SK-N-SH (cell line): Measurements from ENCODE around the gene CCL28. TPM values are rescaled to one million over a fixed set of nuclear protein-coding genes. Genes with fewer than 3 reads are reported as not detected.

Experiments
- polyA plus RNA-seq, 3 experiments: library from polyadenylated mRNA; depleted of rRNA; stranded (reverse); fragments of >200 nt; gene quantifications; 2 replicates each; pipeline ENCODE4 v1.2.3, GENCODE V29; 2012
- TF ChIP-seq, protein P1 (sequence below): IDR thresholded peaks from 2 replicates; pipeline ENCODE4 v1.6.1; 2012; ENCODE audit warnings: mild to moderate bottlenecking, low read depth, low read length, moderate library complexity
- TF ChIP-seq, protein P2 (sequence below): IDR thresholded peaks from 2 replicates; pipeline ENCODE4 v1.4.0; 2012; ENCODE audit warnings: low read depth

The CCL28 gene
- polyA plus RNA-seq, 1 of the 3 experiments (the other 2 are of a cell fraction): not detected

GRCh38 chr5:43332401-43332800, 79.8 kb downstream of the CCL28 start (continued):
- TF ChIP-seq, protein P1, sequence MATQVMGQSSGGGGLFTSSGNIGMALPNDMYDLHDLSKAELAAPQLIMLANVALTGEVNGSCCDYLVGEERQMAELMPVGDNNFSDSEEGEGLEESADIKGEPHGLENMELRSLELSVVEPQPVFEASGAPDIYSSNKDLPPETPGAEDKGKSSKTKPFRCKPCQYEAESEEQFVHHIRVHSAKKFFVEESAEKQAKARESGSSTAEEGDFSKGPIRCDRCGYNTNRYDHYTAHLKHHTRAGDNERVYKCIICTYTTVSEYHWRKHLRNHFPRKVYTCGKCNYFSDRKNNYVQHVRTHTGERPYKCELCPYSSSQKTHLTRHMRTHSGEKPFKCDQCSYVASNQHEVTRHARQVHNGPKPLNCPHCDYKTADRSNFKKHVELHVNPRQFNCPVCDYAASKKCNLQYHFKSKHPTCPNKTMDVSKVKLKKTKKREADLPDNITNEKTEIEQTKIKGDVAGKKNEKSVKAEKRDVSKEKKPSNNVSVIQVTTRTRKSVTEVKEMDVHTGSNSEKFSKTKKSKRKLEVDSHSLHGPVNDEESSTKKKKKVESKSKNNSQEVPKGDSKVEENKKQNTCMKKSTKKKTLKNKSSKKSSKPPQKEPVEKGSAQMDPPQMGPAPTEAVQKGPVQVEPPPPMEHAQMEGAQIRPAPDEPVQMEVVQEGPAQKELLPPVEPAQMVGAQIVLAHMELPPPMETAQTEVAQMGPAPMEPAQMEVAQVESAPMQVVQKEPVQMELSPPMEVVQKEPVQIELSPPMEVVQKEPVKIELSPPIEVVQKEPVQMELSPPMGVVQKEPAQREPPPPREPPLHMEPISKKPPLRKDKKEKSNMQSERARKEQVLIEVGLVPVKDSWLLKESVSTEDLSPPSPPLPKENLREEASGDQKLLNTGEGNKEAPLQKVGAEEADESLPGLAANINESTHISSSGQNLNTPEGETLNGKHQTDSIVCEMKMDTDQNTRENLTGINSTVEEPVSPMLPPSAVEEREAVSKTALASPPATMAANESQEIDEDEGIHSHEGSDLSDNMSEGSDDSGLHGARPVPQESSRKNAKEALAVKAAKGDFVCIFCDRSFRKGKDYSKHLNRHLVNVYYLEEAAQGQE: no peak
- TF ChIP-seq, protein P2, sequence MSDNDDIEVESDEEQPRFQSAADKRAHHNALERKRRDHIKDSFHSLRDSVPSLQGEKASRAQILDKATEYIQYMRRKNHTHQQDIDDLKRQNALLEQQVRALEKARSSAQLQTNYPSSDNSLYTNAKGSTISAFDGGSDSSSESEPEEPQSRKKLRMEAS: no peak
- TF ChIP-seq, all 33 proteins: peak for 0

Other genes starting within 250 kb of the CCL28 start
- gene NIM1K, start 220.2 kb downstream of the CCL28 start, polyA plus RNA-seq (2012; rRNA removed): 0.16 and 0.23 TPM in 2 replicates
- 8.2 and 11.3 TPM in 2 replicates for gene HMGCS1, start 99.0 kb downstream of the CCL28 start, polyA plus RNA-seq (2012; rRNA removed)
- 5.7 and 6.9 TPM in 2 replicates for gene TMEM267, start 71.5 kb upstream of the CCL28 start, polyA plus RNA-seq (2012; rRNA removed)
- 2.9 and 3.5 TPM in 2 replicates for gene C5orf34, start 102.8 kb upstream of the CCL28 start, polyA plus RNA-seq (2012; rRNA removed)
- gene PAIP1, start 144.7 kb upstream of the CCL28 start, polyA plus RNA-seq (2012; rRNA removed): 70.0 and 98.5 TPM in 2 replicates
- gene NNT, start 190.8 kb upstream of the CCL28 start, polyA plus RNA-seq (2012; rRNA removed): 21.9 and 29.0 TPM in 2 replicates